ENCODE data around the gene SPINK2. TPM values are rescaled to one million over a fixed set of nuclear protein-coding genes. Genes with fewer than 3 reads are reported as not detected.

The SPINK2 gene
- total RNA-seq, 1 donor from 2014 or later = not detected

Small RNA genes within 50 kb of the gene (small RNA-seq; reads per million reads assigned to genes)
- gene RF00017 (not detected), gene RF00019 (not detected), gene RN7SL357P (not detected), gene RN7SL492P (not detected)

Other genes with a start within 250 kb of the SPINK2 start
- gene HOPX, start 140.4 kb downstream of the SPINK2 start, total RNA-seq = 79.2 TPM
- 7.8 TPM for gene REST, start 86.2 kb upstream of the SPINK2 start, total RNA-seq
- 19.0 TPM for gene NOA1, start 155.9 kb upstream of the SPINK2 start, total RNA-seq
- gene POLR2B, start 157.2 kb upstream of the SPINK2 start, total RNA-seq = 230 TPM